HG02588 (cell line): ENCODE measurements around the gene PPM1L.

Experiments used
- ATAC-seq: cut with Tn5 transposase; IDR thresholded peaks from one replicate; pipeline ENCODE4 v1.9.1; 2021; ENCODE audit warnings: mild to moderate bottlenecking, moderate library complexity; ENCODE audit not compliant: unreplicated experiment

The PPM1L gene

DNA sequence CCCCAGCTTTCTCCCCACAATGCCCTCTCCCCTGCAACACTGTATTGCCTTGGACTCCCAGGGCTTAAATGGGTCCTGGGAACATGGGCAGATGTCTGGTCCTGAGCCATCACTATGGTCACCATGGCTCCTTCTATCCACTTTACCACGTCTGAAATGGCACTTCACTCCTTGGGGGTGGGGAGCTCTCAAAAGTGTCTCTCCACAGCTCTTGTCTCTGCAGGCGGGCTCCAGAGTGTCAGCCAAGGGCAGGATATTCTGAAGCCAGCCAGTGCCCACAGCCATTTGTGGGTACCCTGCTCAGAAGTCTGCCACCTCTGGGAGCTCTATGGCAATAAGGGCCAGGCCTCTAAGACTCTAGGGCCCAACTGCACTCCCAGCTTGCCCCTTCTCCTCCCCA, 163.9 kb downstream of the PPM1L start:
- ATAC-seq: no peak

DNA sequence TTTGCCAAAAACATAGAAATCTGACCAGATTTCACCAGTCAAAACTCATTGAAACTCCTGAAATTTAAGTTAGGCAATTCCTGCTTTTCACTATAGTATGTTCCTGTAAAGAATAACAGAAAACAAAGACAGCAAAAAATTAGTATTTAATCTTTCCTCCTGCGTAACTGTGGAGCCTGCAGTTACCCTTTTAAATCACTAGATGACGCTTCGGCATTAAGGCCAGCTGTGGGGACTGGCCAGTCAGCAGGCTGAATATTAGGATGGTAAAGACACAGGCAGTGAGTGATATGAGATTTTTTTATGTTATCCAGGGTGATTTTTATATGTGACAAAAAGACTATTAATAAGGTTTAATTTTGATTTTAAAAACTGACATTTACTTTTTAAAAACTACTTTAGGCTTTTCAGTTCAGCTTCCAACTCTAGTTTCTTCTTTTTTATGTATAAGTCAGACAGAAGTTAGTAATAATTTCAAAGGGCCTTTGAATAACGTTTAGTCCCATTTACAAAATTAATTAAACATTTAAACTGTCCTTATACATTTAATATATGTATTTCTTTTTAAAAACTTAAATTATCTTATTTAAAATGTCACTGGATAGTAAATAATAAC, 165.1 kb downstream of the PPM1L start:
- peak; percentile 62 for ATAC-seq

DNA sequence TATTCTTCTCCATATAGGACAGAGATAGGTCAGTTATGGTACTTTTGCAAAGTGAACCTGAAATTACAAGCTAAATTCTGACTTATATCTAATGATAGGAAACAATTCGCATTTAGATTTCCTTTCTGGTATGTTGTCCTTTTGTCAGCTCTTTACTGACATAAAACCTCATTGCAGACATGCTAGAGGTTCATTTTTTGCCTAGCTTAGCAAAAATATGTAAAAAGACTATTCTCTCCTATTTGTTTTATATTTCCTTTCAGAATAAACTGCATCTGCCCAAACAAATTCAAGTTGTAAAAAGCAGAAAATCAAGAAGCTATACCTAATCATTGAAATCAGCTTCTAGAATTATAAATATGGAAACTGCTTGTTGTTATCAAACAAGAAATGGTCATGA, 168.7 kb downstream of the PPM1L start:
- ATAC-seq: no peak

- ATAC-seq: no peak
These were observed 171.6 kb downstream of the PPM1L start for GRCh38 chr3:160927620-160928019.

DNA sequence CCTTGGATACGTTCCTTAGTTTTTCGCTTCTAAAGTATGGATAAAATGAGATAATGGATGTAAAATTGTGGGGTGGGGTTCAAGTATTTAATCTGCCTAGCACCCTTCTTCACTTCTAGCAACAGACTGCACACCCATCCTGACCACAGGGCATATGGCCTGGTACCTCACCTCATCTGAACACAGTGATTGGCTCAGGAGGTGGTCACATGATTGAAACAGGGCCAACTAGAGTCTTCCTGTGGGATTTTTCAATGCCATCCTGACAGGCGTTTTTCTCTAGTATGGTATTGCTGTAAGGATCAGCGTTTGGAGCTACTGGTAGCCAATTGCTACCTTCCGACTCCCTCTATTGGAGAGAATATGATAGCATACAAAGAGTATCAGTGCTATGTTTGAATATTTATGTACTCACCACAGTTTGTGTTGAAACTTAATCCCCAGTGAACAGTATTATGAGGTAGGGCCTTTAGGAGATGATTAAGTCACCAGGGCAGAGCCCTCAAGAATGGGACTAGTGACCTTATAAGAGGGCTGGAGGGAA, 172.2 kb downstream of the PPM1L start:
- no peak for ATAC-seq

GRCh38 chr3:160929595-160929994, 173.6 kb downstream of the PPM1L start:
- no peak for ATAC-seq

GRCh38 chr3:160931474-160931873, 175.4 kb downstream of the PPM1L start:
- ATAC-seq: no peak

DNA sequence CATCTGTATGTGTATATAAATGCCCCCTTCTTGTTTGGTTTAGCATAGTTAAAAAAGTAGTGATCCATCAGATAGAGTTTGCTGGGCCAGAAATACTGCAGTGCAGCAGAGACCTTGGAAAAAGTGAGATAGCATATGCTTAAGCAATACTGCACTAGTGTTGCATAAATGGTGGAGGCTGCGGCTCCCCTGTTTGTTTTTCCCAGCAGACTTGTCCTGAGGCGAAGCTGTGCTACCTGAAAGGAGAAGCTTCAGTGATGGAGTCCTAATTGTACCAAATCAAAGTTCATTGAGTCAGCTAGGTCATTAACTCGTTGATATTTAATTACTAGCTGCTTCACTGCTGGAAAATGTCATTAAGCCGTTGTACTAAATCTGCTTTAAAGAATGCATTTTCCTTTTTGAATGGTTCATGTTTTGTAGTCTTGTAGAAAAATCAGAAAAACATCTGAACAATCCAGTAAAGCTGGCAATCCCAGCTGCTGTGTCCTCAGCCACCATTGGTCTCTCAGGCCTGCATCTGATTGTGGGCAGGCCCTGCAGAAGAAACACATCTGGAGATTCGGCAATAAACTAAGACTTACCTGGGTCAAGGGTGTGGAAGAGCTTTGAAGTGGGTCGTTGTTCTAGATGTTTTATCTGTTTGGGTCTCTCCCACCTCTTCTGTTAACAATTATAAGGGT, 179.5 kb downstream of the PPM1L start:
- ATAC-seq: no peak

DNA sequence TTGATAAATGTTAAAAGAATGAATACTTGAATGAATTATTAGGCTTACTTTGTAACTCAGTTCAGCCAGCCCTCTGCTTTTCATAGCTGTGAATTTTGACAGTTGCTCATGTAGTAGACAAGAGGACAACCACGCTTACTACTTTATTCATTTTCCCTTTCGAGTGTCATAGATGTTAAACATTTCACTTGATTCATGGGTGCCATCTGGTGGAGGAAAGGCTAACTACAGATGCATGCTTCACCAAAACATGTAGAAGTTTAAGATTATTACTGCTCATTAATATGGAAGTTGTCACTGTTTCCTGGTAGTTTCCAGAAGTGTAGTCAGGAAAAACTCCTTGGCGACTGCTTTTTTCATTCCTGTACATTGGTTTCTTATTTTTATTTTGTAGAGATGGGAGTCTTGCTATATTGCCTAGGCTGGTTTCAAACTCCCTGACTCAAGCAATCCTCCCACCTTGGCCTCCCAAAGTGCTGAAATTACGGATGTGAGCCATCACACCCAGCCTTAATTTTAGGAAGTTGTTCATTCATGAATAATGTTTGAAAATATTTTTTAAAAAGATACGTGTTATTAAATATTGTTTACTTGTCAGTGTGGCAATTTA, 186.0 kb downstream of the PPM1L start:
- peak; percentile 91 for ATAC-seq

GRCh38 chr3:160943996-160944395, 188.0 kb downstream of the PPM1L start:
- ATAC-seq: no peak

GRCh38 chr3:160945336-160945735, 189.3 kb downstream of the PPM1L start:
- no peak for ATAC-seq

GRCh38 chr3:160948273-160948672, 192.2 kb downstream of the PPM1L start:
- ATAC-seq: no peak

DNA sequence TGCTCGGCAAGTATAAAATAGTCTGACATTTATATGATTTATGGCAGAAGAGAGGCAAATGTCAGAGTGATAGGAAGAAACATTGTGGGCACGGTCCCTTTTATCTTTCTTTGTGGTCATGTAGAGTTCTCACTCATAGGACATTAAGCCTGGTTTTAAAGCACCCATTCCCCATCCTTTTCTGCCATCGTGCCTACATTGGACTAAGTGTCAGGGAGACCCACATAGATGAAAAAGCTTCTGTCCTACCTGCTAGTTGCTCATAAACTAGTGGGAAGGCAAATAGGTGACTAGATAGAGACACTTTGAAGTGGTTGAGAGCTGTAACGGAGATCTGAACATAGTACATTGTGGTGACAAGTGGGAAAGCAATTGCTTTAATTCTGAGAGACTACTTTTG, 193.4 kb downstream of the PPM1L start:
- ATAC-seq: no peak

- no peak for ATAC-seq
These were observed 194.5 kb downstream of the PPM1L start for GRCh38 chr3:160950542-160950941.

DNA sequence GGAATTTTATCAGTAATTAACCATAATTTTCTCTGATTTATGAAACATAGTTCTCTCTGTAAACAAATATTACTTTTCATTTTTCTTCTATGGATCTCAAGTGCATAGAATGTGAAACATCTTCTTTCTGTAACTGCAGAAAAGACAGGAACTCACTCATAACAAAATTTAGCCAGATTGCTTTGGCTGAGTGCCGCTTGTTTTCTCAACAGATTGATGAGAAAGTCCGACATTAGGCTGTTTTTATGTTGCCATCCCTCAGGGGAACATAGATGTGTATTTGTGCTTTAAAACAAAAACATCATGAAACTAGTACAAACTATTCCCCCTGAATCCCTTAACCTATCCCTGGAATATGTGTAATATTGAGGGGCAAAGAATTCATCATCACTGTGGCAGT, 194.9 kb downstream of the PPM1L start:
- ATAC-seq: no peak

GRCh38 chr3:160951642-160952487, 195.8 kb downstream of the PPM1L start:
- ATAC-seq: no peak

DNA sequence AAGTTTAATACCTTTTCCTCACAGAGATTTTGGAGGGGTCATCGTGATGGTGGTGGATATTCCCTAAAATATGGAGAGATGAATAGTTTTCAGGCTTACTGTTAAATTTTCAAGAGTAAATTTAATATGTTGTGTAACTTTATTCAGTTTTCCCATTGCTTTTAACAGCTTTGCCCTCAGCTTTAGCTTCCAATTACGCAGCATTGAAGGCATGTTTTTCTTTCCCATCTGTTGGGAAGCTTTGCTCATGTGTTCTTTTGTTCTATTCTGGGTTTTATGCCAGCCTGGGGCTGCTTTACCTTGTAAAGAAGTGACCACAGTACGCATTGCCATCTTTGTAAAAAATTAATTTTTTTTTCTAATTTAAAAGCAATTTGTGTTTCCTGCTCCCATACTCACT, 197.7 kb downstream of the PPM1L start:
- ATAC-seq: no peak

DNA sequence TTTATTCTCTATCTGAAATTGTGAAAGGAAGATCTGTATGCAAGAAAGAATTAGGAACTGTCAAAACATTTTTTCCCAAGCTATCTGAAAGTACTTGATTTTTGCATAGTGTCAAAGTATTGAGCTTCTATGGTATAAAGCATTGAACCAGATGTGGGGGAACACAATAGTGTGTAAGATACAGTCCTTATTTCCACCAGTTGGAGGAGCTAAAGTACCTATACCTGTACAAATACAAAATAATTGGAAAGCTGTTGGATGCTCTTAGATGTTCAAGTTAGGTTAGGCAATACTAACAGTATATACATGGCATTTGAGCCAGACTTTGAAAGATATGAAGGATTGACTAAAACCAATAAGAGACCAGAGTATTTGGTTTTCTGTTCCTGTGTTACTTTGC, 200.8 kb downstream of the PPM1L start:
- no peak for ATAC-seq

DNA sequence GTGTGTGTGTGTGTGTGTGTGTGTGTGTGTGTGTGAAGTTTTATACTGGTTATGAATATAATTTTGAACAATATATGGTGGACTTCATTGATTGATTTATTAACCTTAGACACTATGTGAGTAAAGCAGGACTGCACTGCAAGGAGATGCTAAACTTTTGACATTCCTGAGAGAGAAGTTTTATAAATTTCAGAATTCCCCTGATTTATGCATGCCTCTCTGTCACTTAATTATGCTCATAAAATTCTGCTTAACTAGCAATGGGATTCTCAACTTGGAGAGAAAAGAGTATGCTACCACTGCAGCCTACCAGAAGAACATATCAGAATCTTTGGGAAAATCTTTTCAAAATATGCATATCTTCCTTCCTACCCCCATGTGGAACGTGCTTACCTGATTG, 204.5 kb downstream of the PPM1L start:
- ATAC-seq: no peak

DNA sequence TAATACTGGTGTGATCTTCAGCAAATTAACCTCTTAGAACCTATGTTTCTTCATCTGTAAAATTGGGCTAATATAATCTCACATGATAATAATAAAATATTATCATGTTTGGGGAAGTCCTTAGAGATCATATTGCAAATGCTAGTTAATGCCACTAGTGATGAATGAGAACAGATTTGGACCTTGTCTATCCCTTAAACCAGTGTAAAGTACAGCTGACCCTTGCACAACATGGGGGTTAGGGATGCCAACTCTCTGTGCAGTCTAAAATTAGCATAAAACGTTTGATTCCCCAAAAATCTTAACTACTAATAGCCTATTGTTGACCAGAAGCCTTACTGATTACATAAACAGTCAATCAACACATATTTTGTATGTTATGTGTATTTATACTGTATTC, 207.9 kb downstream of the PPM1L start:
- no peak for ATAC-seq

- ATAC-seq: no peak
These were observed 212.7 kb downstream of the PPM1L start for GRCh38 chr3:160968761-160969160.
